H9 (cell line): Measurements from ENCODE around the gene SHISA9. TPM values are rescaled to one million over a fixed set of nuclear protein-coding genes. Genes with fewer than 3 reads are reported as not detected.

Experiments used
- DNase-seq: peaks from one replicate; pipeline ENCODE4 v3.0.0-alpha.2; 2017
- H2AFZ ChIP-seq: one replicate; pipeline ENCODE4 v1.6.1; 2013; ENCODE audit warnings: mild to moderate bottlenecking, low read length, control low read depth, moderate library complexity
- H2AK5ac ChIP-seq: 2 replicates; pipeline ENCODE4 v1.6.1; 2013; ENCODE audit warnings: low read length, control low read depth, mixed read lengths; ENCODE audit not compliant: insufficient read length
- H2BK120ac ChIP-seq: one replicate; pipeline ENCODE4 v1.6.1; 2013; ENCODE audit warnings: low read depth, mild to moderate bottlenecking, low read length, control low read depth, inconsistent platforms; ENCODE audit not compliant: poor library complexity, severe bottlenecking
- H2BK12ac ChIP-seq: 2 replicates; pipeline ENCODE4 v1.6.1; 2013; ENCODE audit warnings: low read length, control low read depth, mixed read lengths, low read depth; ENCODE audit not compliant: insufficient read length
- H2BK15ac ChIP-seq: 2 replicates; pipeline ENCODE4 v1.6.1; 2013; ENCODE audit warnings: low read depth, low read length, control low read depth
- H2BK20ac ChIP-seq: one replicate; pipeline ENCODE4 v1.6.1; 2013; ENCODE audit warnings: low read depth, mild to moderate bottlenecking, low read length, control low read depth, inconsistent platforms; ENCODE audit not compliant: poor library complexity, severe bottlenecking
- H2BK5ac ChIP-seq: 2 replicates; pipeline ENCODE4 v1.6.1; 2013; ENCODE audit warnings: low read length, control low read depth, mixed read lengths; ENCODE audit not compliant: insufficient read length
- H3K14ac ChIP-seq: 2 replicates; pipeline ENCODE4 v1.6.1; 2013; ENCODE audit warnings: low read length, control low read depth; ENCODE audit not compliant: insufficient read depth
- H3K18ac ChIP-seq: 2 replicates; pipeline ENCODE4 v1.6.1; 2013; ENCODE audit warnings: low read depth, mild to moderate bottlenecking, mixed read lengths, low read length, control low read depth; ENCODE audit not compliant: insufficient read length
- H3K23ac ChIP-seq: 2 replicates; pipeline ENCODE4 v1.6.1; 2013; ENCODE audit warnings: low read length, control low read depth, mixed read lengths, low read depth; ENCODE audit not compliant: insufficient read length
- H3K23me2 ChIP-seq: 2 replicates; pipeline ENCODE4 v1.6.1; 2013; ENCODE audit warnings: low read depth, mild to moderate bottlenecking, mixed read lengths, low read length, control low read depth; ENCODE audit not compliant: insufficient read length, poor library complexity, severe bottlenecking
- H3K27ac ChIP-seq: 2 replicates; pipeline ENCODE4 v1.5.1; 2013; ENCODE audit warnings: low read length, control low read depth, mixed read lengths, low read depth; ENCODE audit not compliant: insufficient read length
- H3K27me3 ChIP-seq: 2 replicates; pipeline ENCODE4 v1.6.1; 2013; ENCODE audit warnings: low read length, control low read depth, inconsistent platforms; ENCODE audit not compliant: insufficient read depth
- H3K4ac ChIP-seq: 2 replicates; pipeline ENCODE4 v1.6.1; 2013; ENCODE audit warnings: low read depth, mild to moderate bottlenecking, control low read depth, inconsistent platforms, low read length, moderate library complexity
- H3K4me1 ChIP-seq: 2 replicates; pipeline ENCODE4 v1.6.1; 2013; ENCODE audit warnings: low read length, control low read depth, inconsistent platforms; ENCODE audit not compliant: insufficient read depth
- H3K4me2 ChIP-seq: 2 replicates; pipeline ENCODE4 v1.6.1; 2013; ENCODE audit warnings: low read length, control low read depth, mixed read lengths; ENCODE audit not compliant: insufficient read length, insufficient read depth
- H3K56ac ChIP-seq: 2 replicates; pipeline ENCODE4 v1.6.1; 2013; ENCODE audit warnings: low read depth, mild to moderate bottlenecking, mixed read lengths, low read length, control low read depth; ENCODE audit not compliant: insufficient read length
- H3K79me1 ChIP-seq: 2 replicates; pipeline ENCODE4 v1.6.1; 2013; ENCODE audit warnings: low read depth, mild to moderate bottlenecking, moderate library complexity, low read length, control low read depth, inconsistent platforms; ENCODE audit not compliant: insufficient read depth, poor library complexity, severe bottlenecking
- H3K79me2 ChIP-seq: 2 replicates; pipeline ENCODE4 v1.6.1; 2013; ENCODE audit warnings: low read length, control low read depth, inconsistent platforms; ENCODE audit not compliant: insufficient read depth
- H3K9ac ChIP-seq: 2 replicates; pipeline ENCODE4 v1.6.1; 2013; ENCODE audit warnings: low read length, control low read depth, mixed read lengths; ENCODE audit not compliant: insufficient read length; ENCODE audit errors: extremely low read depth
- H3K9me3 ChIP-seq: one replicate; pipeline ENCODE4 v1.6.1; 2013; ENCODE audit warnings: low read depth, low read length, inconsistent platforms; ENCODE audit not compliant: control insufficient read depth
- H3T11ph ChIP-seq: one replicate; pipeline ENCODE4 v1.6.1; 2013; ENCODE audit warnings: mild to moderate bottlenecking, low read length, control low read depth, inconsistent platforms
- H4K20me1 ChIP-seq: one replicate; pipeline ENCODE4 v1.6.1; 2013; ENCODE audit not compliant: control insufficient read depth, insufficient read length, insufficient read depth
- H4K5ac ChIP-seq: 2 replicates; pipeline ENCODE4 v1.6.1; 2013; ENCODE audit warnings: low read depth, mild to moderate bottlenecking, mixed read lengths, low read length, control low read depth; ENCODE audit not compliant: insufficient read length
- H4K8ac ChIP-seq: replicated peaks from 2 replicates; pipeline ENCODE4 v1.6.1; 2013; ENCODE audit warnings: low read length, control low read depth, mixed read lengths, low read depth; ENCODE audit not compliant: insufficient read length
- H4K91ac ChIP-seq: 2 replicates; pipeline ENCODE4 v1.6.1; 2013; ENCODE audit warnings: low read depth, mild to moderate bottlenecking, moderate library complexity, mixed read lengths, low read length, control low read depth; ENCODE audit not compliant: insufficient read length
- H3K27ac Mint-ChIP-seq, 3 experiments: 2 replicates in 2 of 3; 3 replicates in 1 of 3; pipeline ENCODE4 v1.8.0; 2020 to 2021; ENCODE audit warnings: mixed read lengths in 3 of 3, mild to moderate bottlenecking in 1 of 3, moderate library complexity in 1 of 3
- H3K27me3 Mint-ChIP-seq: 2 replicates; pipeline ENCODE4 v1.8.0; 2021; ENCODE audit warnings: low read depth, mild to moderate bottlenecking, moderate library complexity, mixed read lengths
- H3K36me3 Mint-ChIP-seq, 3 experiments: 2 replicates in 2 of 3; 3 replicates in 1 of 3; pipeline ENCODE4 v1.8.0; 2020 to 2021; ENCODE audit warnings: low read depth in 3 of 3, mixed read lengths in 3 of 3; ENCODE audit not compliant: insufficient read depth in 1 of 3
- H3K4me1 Mint-ChIP-seq, 2 experiments: 2 replicates each; pipeline ENCODE4 v1.8.0; 2020; ENCODE audit warnings: mixed read lengths in 2 of 2
- H3K4me3 Mint-ChIP-seq, 2 experiments: 2 replicates in 1 of 2; 3 replicates in 1 of 2; pipeline ENCODE4 v1.8.0; 2020 to 2021; ENCODE audit warnings: mild to moderate bottlenecking in 2 of 2, mixed read lengths in 2 of 2, moderate library complexity in 1 of 2
- H3K9me3 Mint-ChIP-seq, 2 experiments: 2 replicates in 1 of 2; 3 replicates in 1 of 2; pipeline ENCODE4 v1.8.0; 2020; ENCODE audit warnings: mild to moderate bottlenecking in 2 of 2, mixed read lengths in 2 of 2, moderate library complexity in 1 of 2
- CTCF ChIP-seq: fragments of 200-600 bp; sonication (generic); conservative IDR thresholded peaks from 3 replicates; pipeline ENCODE4 v1.8.0; 2021; ENCODE audit warnings: antibody characterized with exemption, mild to moderate bottlenecking
- WGBS: extraction: QIAGEN DNeasy Blood & Tissue Kit; methylation state at CpG from one replicate; pipeline ENCODE4 v1.1.7; 2013; ENCODE audit warnings: missing lambda C conversion rate, low lambda C conversion rate, mixed read lengths; ENCODE audit not compliant: insufficient read length; ENCODE audit errors: extremely low coverage; 5-methylcytosine and 5-hydroxymethylcytosine counted together
- total RNA-seq: library from RNA; stranded (reverse); gene quantifications from 2 replicates; pipeline ENCODE4 v1.2.1, GENCODE V29; 2021

SHISA9 gene
- total RNA-seq, 1 experiment from 2014 or later, result 7.0 TPM

GRCh38 chr16:13030769-13031168, 129.4 kb downstream of the SHISA9 start:
- no peaks in the 10 kb centered on the region for H4K20me1 ChIP-seq
- no peak overlapping the region for H2BK5ac ChIP-seq
- no peak overlapping the region for H4K5ac ChIP-seq
- H3K9ac ChIP-seq, result no peak overlapping the region
- no peaks in the 10 kb centered on the region for H3K27me3 ChIP-seq
- no peak overlapping the region for H3K4me2 ChIP-seq
- no peak overlapping the region for H3K4me3 Mint-ChIP-seq
- no peaks in the 10 kb centered on the region for H3K4me1 ChIP-seq
- H3K27ac Mint-ChIP-seq, result no peak overlapping the region
- H2BK15ac ChIP-seq, result no peak overlapping the region
- H4K91ac ChIP-seq, result no peak overlapping the region
- peaks cover 3% of the 10 kb centered on the region for H3K27me3 Mint-ChIP-seq
- H3K4me1 Mint-ChIP-seq, result no peaks in the 10 kb centered on the region
- H3K79me2 ChIP-seq, result no peaks in the 10 kb centered on the region
- no peak overlapping the region for H3K27ac ChIP-seq
- no peak overlapping the region for H2BK12ac ChIP-seq
- no peak overlapping the region for H3T11ph ChIP-seq
- H3K79me1 ChIP-seq, result no peaks in the 10 kb centered on the region
- no peak overlapping the region for H2BK20ac ChIP-seq
- no peak overlapping the region for H4K8ac ChIP-seq
- no peak overlapping the region for H3K18ac ChIP-seq
- no peak for DNase-seq
- no peak overlapping the region for H2AFZ ChIP-seq
- no peaks in the 10 kb centered on the region for H3K9me3 Mint-ChIP-seq
- H2AK5ac ChIP-seq, result no peak overlapping the region
- no peak overlapping the region for H3K56ac ChIP-seq
- no peak overlapping the region for H2BK120ac ChIP-seq
- no peak for TF ChIP-seq CTCF
- no peak overlapping the region for H3K4ac ChIP-seq
- no peaks in the 10 kb centered on the region for H3K9me3 ChIP-seq
- no peak overlapping the region for H3K14ac ChIP-seq
- no CpG with 5 or more reads among the region's 6 CpGs for WGBS
- no peak overlapping the region for H3K23ac ChIP-seq
- no peaks in the 10 kb centered on the region for H3K36me3 Mint-ChIP-seq
- H3K23me2 ChIP-seq, result no peaks in the 10 kb centered on the region
